Endometrial microvascular endothelial cells (primary cell): Measurements from ENCODE around the gene MED13. TPM values are rescaled to one million over a fixed set of nuclear protein-coding genes. Genes with fewer than 3 reads are reported as not detected.

Source experiments
- in situ Hi-C: cut with HindIII; loops from 2 replicates; pipeline ENCODE4 v1.10.0; 2017; ENCODE audit warnings: low sequenced_read_pairs, low pct_unique_long_range_greater_than_20kb; ENCODE audit errors: inconsistent ontology term
- total RNA-seq: library from RNA; depleted of rRNA; stranded (reverse); fragments of >200 nt; gene quantifications from one replicate; pipeline ENCODE4 v1.2.3, GENCODE V29; 2015; ENCODE audit errors: inconsistent ontology term

Gene MED13
- 21.6 TPM for total RNA-seq

GRCh38 chr17:62064791-62065563 is at the start of gene MED13:
TSS of gene MED13 (minus strand) at chr17:62065278. CDS start at chr17:62065205, 73 bp downstream.
- in situ Hi-C loops, result no loop called here

DNA sequence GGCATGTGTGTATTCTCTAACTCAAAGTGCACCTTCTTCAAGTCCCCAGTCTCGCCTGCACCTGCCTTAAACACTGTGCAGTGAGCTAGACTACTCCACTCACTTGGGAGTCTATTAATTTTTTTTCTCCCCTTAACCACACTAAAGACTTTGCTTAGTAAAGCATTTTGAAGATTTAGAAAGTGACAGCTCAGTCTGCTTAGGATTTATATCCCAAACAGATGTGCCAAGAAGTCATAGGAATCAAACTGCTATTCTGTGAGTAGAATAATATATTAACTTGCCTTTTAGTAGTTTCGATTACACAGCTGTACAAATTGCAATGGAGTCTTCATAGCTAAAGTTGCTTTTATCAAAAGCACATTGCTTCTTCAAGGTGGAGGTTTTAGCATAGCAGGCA is 47.2 kb upstream of the MED13 start:
- in situ Hi-C loops, result no loop called here

DNA sequence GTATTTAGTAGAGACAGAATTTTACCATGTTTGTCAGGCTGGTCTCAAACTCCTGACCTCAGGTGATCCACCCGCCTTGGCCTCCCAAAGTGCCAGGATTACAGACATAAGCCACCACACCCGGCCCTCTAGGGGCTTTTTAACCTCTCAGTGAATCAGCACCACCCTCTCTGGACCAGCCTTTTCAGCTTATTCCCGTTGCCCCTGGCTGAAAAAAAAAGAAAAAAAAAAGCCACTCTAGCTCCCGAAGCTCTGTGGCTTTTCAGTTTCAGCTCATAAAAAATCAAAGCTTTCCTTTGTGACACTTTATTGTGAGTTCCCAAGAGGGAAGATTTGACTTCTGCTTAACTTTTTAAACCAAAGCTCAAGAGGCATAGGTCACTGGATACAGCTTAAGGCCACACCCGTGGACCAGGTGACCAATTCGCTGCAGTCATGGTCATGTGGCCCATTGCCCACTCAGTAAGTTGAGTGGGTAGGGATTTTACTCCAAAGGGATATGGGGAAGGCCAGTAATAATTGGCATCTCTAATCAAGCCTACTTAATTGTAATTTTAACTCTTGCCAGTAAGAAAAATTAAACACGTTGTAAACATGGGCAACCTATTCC is 46.6 kb upstream of the MED13 start:
- in situ Hi-C loops, result no loop called here

DNA sequence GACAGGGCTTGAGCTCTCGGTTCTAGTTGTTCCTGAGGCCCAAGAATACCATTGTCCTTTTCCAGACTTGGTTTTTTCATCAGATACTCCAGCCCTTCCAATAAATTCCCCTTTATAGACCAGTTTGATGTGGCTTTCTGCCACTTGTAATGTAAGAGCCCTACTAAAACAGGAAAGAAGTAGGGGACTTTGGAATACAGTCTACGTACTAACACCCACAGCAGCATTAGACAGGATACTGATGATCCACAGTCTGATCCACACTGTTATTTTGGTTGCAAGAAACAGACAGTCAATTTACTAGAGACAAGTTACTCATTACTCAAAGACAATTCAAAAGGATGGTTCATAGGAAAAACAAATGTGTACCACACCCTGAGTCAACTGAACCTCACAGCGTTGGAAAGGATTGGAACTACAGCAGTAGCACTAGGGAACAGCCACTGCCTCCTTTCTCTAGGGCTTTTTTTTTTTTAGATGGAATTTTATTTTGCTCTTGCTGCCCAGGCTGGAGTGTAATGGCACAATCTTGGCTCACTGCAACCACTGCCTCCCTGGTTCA is 45.9 kb upstream of the MED13 start:
- in situ Hi-C loops, result no loop called here

GRCh38 chr17:62109924-62110323 is 44.8 kb upstream of the MED13 start:
- in situ Hi-C loops, result no loop called here

- in situ Hi-C loops, result no loop called here
These were observed 44.4 kb upstream of the MED13 start for GRCh38 chr17:62109378-62109902.

DNA sequence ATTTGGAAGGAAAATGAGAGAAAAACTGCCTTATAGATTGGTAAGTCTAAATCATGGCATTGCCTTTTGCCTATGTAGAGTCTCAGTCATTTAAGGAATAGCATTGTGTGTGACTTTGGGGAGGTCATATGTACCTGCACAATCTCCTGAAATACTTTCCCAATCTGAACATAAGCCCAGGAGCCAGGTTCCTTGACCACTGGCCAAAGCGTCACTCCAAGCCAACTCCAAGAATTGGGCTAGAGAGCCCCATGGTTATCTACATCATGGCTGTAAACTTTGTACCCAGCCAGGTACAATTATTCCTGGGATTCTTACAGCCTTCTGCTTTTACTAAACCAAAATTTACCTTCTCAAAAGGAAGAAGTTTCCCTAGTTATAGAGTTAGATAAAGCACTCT is 40.8 kb upstream of the MED13 start:
- in situ Hi-C loops, result no loop called here

GRCh38 chr17:62105357-62105756 is 40.3 kb upstream of the MED13 start:
- in situ Hi-C loops, result no loop called here

- in situ Hi-C loops, result no loop called here
These were observed 36.4 kb upstream of the MED13 start for GRCh38 chr17:62101515-62101914.

GRCh38 chr17:62101090-62101489 is 36.0 kb upstream of the MED13 start:
- in situ Hi-C loops, result no loop called here

DNA sequence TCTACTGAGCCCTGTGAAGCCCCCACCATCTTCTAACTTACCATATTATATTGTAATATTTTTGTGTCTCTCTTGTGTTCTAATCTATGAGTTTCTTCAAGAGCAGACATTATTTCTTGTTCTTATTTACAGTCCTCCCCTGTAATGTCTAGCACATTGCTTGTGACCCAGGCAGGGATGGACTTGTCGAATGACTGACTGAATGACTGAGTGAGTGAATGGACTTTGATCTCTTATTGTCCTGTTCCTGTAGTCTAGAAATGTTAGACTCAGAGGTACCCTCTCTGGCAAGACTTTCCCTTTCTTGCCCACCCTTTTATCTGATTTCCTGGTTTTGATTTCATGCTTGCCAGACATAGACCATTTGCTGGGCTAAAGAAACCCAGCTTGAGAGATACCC is 35.0 kb upstream of the MED13 start:
- in situ Hi-C loops, result no loop called here

DNA sequence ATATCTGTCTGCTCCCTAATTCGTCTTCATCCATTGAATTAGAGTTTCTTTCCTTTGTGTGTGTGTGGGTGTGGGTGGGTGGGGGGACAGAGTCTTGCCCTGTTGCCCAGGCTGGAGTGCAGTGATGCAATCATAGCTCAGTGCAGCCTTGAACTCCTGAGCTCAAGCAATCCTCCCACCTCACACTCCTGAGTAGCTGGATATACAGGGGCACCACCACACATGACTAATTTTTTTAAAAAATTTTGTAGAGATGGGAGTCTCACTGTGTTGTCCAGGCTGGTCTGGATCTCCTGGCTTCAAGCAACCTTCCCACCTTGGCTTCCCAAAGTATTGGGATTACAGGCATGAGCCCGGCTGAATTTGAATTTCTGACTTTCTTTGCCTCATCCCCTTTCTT is 34.5 kb upstream of the MED13 start:
- in situ Hi-C loops, result no loop called here

- in situ Hi-C loops, result no loop called here
These were observed 33.6 kb upstream of the MED13 start for GRCh38 chr17:62098623-62099231.

DNA sequence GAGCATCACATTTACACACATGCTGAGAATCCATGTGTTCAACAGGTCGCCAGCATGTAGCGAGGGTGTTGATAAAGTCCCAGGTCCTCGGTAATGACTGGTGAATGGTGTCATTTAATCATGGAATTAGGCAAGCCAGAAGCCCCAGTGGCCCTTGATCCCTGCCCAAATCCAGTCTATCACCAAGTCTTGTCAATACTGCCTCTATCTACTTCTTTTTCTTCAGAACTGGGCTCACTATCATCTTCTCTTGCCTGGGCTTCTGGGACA is 31.3 kb upstream of the MED13 start:
- in situ Hi-C loops, result no loop called here

DNA sequence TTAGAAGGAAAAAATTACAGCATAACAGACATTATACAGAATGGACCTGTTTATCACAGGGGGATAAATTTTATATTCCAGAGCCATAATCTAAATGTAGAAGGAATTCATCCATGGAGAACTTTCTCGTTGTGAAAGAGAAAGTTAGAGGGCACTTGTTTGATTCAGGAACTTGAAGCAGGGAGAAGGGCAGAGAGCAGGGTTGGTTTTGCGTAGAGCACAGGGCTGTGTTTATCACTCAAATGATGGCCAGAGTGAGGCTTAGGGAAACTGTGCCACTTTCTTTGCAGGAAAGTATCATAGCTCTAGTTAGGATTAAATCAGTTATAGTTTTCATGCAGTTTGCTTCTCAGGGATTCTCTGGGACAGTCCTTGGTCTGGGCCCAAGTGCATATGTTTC is 29.1 kb upstream of the MED13 start:
- in situ Hi-C loops, result no loop called here

DNA sequence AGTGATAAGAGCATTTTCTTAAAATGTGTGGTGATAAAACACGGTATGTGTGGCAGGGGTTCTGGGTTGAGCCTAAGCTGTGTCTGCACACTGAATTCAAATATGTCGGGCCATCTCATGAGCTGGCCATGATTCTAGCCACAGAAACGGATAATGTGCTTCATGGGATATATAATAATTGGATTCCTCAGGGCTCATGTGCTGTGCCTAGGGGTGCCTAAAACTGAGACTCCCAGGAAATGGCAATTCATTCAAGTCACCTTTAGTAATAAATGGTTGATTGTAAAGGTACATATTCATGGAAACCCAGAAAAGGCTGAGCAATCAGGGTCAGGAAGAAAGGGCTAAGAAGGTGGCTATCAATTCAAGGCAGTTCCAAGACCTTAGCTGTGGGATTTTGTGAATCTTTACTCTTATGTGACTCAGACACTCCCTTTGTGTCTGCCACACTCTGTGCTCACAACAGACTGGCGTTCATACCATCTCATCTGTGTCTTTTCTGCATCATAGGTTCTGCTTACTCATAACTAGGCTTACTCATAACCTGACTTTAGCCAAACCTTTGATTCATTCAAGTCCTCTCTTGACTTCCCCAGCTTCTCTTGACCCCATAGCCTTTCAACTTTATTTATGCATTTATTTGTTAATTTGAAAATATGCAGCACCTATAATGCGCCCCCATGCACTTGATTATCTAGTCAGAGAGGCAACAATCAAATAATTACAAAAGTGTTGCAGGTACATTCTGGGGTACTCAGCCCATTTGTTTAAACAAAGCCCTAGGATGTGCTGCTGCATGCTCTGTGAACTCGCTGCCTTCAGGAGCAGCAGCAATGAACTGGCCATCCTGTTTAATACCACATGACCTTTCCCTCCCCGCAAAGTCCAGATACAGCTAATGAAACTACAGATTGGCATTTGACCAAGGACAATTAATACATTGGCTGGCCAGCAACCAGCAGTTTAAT is 28.4 kb upstream of the MED13 start:
- in situ Hi-C loops, result no loop called here

- in situ Hi-C loops, result no loop called here
These were observed 27.7 kb upstream of the MED13 start for GRCh38 chr17:62092784-62093183.

GRCh38 chr17:62091804-62092203 is 26.7 kb upstream of the MED13 start:
- in situ Hi-C loops, result no loop called here

GRCh38 chr17:62090868-62091267 is 25.8 kb upstream of the MED13 start:
- in situ Hi-C loops, result no loop called here
